Endothelial cell of umbilical vein (primary cell): ENCODE measurements around the gene CLDND2. TPM values are rescaled to one million over a fixed set of nuclear protein-coding genes. Genes with fewer than 3 reads are reported as not detected.

Experiments used
- BruUV-seq: library from RNA; stranded (reverse); fragments of 400-500 nt; replicated peaks from 2 replicates; lab custom pipeline; 2021; lab: Mats Ljungman, UMichigan
- CTCF ChIA-PET: fragments of 300-600, 350-600 bp; sonication (Branson Sonifier 250); formaldehyde crosslinking; loops from one replicate; lab custom pipeline; 2021; ENCODE audit warnings: antibody characterized with exemption, inconsistent platforms; lab: Charles Lee
- POLR2A ChIA-PET: fragments of 300-600, 350-600 bp; sonication (Branson Sonifier 250); formaldehyde crosslinking; loops from one replicate; lab custom pipeline; 2021; ENCODE audit warnings: antibody characterized with exemption, inconsistent platforms; lab: Charles Lee
- DNase-seq: peaks from one replicate; pipeline ENCODE4 v3.0.0-alpha.2; 2011; ENCODE audit warnings: low read depth, low spot score
- FAIRE-seq: peaks from 2 replicates; lab custom pipeline; 2011; peaks lifted over from hg19 to GRCh38; lab: Jason Lieb, UNC
- H2AFZ ChIP-seq: 2 replicates; pipeline ENCODE4 v1.6.0; 2012; ENCODE audit warnings: low read depth, low read length, control low read depth, inconsistent platforms
- H3K27ac ChIP-seq: 2 replicates; pipeline ENCODE4 v1.5.1; 2011; ENCODE audit warnings: low read depth, mild to moderate bottlenecking, control low read depth, low read length, moderate library complexity; ENCODE audit not compliant: insufficient read depth
- H3K27me3 ChIP-seq, 2 experiments: 2 replicates each; pipeline versions ENCODE4 v1.6.0 to v1.6.1; 2011; ENCODE audit warnings: low read length in 2 of 2, mixed read lengths in 1 of 2; ENCODE audit not compliant: control insufficient read depth in 2 of 2, insufficient read depth in 2 of 2
- H3K36me3 ChIP-seq, 2 experiments: 2 replicates in 1 of 2; 3 replicates in 1 of 2; pipeline ENCODE4 v1.5.1; 2011; ENCODE audit warnings: low read length in 2 of 2, mild to moderate bottlenecking in 1 of 2, moderate library complexity in 1 of 2; ENCODE audit not compliant: control insufficient read depth in 2 of 2, insufficient read depth in 2 of 2; ENCODE audit errors: extremely low read depth in 1 of 2
- H3K4me1 ChIP-seq: 3 replicates; pipeline ENCODE4 v1.5.1; 2011; ENCODE audit warnings: mild to moderate bottlenecking, low read length; ENCODE audit not compliant: control insufficient read depth, insufficient read depth; ENCODE audit errors: extremely low read depth
- H3K4me2 ChIP-seq: 2 replicates; pipeline ENCODE4 v1.6.1; 2011; ENCODE audit warnings: low read length, control low read depth, mixed read lengths; ENCODE audit not compliant: insufficient read depth
- H3K4me3 ChIP-seq, 3 experiments: fragments of 200-600 bp in 1 of 3; sonication (generic), shearing (Covaris generic) in 1 of 3; replicated peaks in 1 of 3; 2 replicates each; pipeline ENCODE4 v1.5.1; 2011 to 2016; ENCODE audit warnings: control low read depth in 3 of 3, low read length in 3 of 3, mild to moderate bottlenecking in 2 of 3, inconsistent platforms in 1 of 3, low read depth in 1 of 3, moderate library complexity in 1 of 3; ENCODE audit not compliant: insufficient read depth in 1 of 3
- H3K79me2 ChIP-seq: 2 replicates; pipeline ENCODE4 v1.6.0; 2012; ENCODE audit warnings: low read length, inconsistent platforms; ENCODE audit not compliant: control insufficient read depth, insufficient read depth
- H3K9ac ChIP-seq: replicated peaks from 2 replicates; pipeline ENCODE3; 2011; ENCODE audit warnings: low read length, control low read depth; ENCODE audit not compliant: insufficient read depth; ENCODE audit errors: extremely low read depth
- H3K9me1 ChIP-seq: replicated peaks from 3 replicates; pipeline ENCODE4 v1.6.0; 2011; ENCODE audit warnings: mild to moderate bottlenecking, low read length; ENCODE audit not compliant: control insufficient read depth, insufficient read depth; ENCODE audit errors: extremely low read depth
- H3K9me3 ChIP-seq: replicated peaks from 2 replicates; pipeline ENCODE4 v1.5.1; 2012; ENCODE audit warnings: low read length, inconsistent platforms; ENCODE audit not compliant: control insufficient read depth, insufficient read depth
- H4K20me1 ChIP-seq: replicated peaks from 2 replicates; pipeline ENCODE3; 2011; ENCODE audit warnings: mild to moderate bottlenecking, low read length; ENCODE audit not compliant: control insufficient read depth, insufficient read depth; ENCODE audit errors: extremely low read depth
- CTCF ChIP-seq, 2 donors: IDR thresholded peaks; 1 replicate in 1 of 2; 2 replicates in 1 of 2; pipeline ENCODE4 v1.5.1; 2011; ENCODE audit warnings: low read length in 2 of 2, mild to moderate bottlenecking in 2 of 2, moderate library complexity in 2 of 2, control low read depth in 1 of 2, inconsistent platforms in 1 of 2, low read depth in 1 of 2; ENCODE audit not compliant: insufficient read depth in 1 of 2; ENCODE audit errors: extremely low read depth in 1 of 2
- EZH2 ChIP-seq: IDR thresholded peaks from 2 replicates; pipeline ENCODE4 v1.6.1; 2012; ENCODE audit warnings: borderline replicate concordance, low read depth, mild to moderate bottlenecking, moderate library complexity, low read length, inconsistent platforms; ENCODE audit not compliant: severe bottlenecking
- FOS ChIP-seq: IDR thresholded peaks from 2 replicates; pipeline ENCODE4 v1.6.1; 2011; ENCODE audit warnings: mild to moderate bottlenecking, low read length, moderate library complexity, borderline replicate concordance; ENCODE audit not compliant: insufficient read depth
- GATA2 ChIP-seq: IDR thresholded peaks from 2 replicates; pipeline ENCODE4 v1.7.0; 2011; ENCODE audit warnings: low read depth, mild to moderate bottlenecking, moderate library complexity, mixed read lengths, low read length; ENCODE audit not compliant: insufficient read length, insufficient read depth
- JUN ChIP-seq: IDR thresholded peaks from 2 replicates; pipeline ENCODE4 v1.6.1; 2011; ENCODE audit warnings: borderline replicate concordance, low read depth; ENCODE audit not compliant: insufficient read length, insufficient read depth
- MAX ChIP-seq: IDR thresholded peaks from 2 replicates; pipeline ENCODE4 v1.6.1; 2011; ENCODE audit not compliant: insufficient read depth, insufficient read length
- MYC ChIP-seq: IDR thresholded peaks from one replicate; pipeline ENCODE4 v1.6.1; 2011; ENCODE audit warnings: mild to moderate bottlenecking, low read depth, low read length
- POLR2A ChIP-seq: IDR thresholded peaks from 2 replicates; pipeline ENCODE4 v1.6.1; 2012; ENCODE audit warnings: low read depth, mild to moderate bottlenecking, control low read depth, low read length
- POLR2AphosphoS5 ChIP-seq: IDR thresholded peaks from 2 replicates; pipeline ENCODE4 v1.6.1; 2012; ENCODE audit warnings: low read depth, mild to moderate bottlenecking, control low read depth, low read length, moderate library complexity; ENCODE audit not compliant: insufficient read depth
- dilution Hi-C: fragments of 300-500 bp; cut with MboI; formaldehyde crosslinking; loops from one replicate; pipeline ENCODE4 v1.15.0; 2019; ENCODE audit warnings: low sequenced_read_pairs; ENCODE audit not compliant: extremely low pct_ligation_motif_present
- intact Hi-C: fragments of 100-400 bp; cut with micrococcal nuclease; formaldehyde crosslinking; loops from one replicate; pipeline ENCODE4 v1.10.0; 2022
- polyA plus RNA-seq, 4 experiments: library from polyadenylated mRNA; depleted of rRNA in 3 of 4; stranded (reverse) in 3 of 4; unstranded in 1 of 4; fragments of >200 nt; gene quantifications; 2 replicates each; pipeline versions ENCODE4 v1.2.1 to v1.2.3, GENCODE V29; 2011 to 2012; ENCODE audit warnings: missing spikeins in 1 of 4
- total RNA-seq: library from RNA; stranded (reverse); gene quantifications from 2 replicates; pipeline ENCODE4 v1.2.3, GENCODE V29; 2021

Gene CLDND2
- total and polyA plus RNA-seq, 2 donors (not counting 3 experiments of a cell fraction or from before 2014, with no cell fraction given), result 0.97 TPM; not detected in 1

GRCh38 chr19:51386882-51387520, 18.2 kb upstream of the CLDND2 start:
- Histone ChIP-seq H3K79me2 (no peaks in the 10 kb centered on the region), H3K36me3 (no peaks in the 10 kb centered on the region), H3K9me3 (no peaks in the 10 kb centered on the region), H3K4me2 (no peak overlapping the region), H3K9me1 (no peaks in the 10 kb centered on the region), H3K4me3 (no peak overlapping the region), H3K27ac (no peak overlapping the region), H3K27me3 (no peaks in the 10 kb centered on the region), H3K4me1 (no peaks in the 10 kb centered on the region), H3K9ac (no peak overlapping the region), H4K20me1 (no peaks in the 10 kb centered on the region), H2AFZ (no peak overlapping the region)
- ChIA-PET POLR2A (no interaction called here), CTCF (interaction anchor here (0.6 to 0.8 kb wide), 2 partner anchors 9 to 34 kb away, joined by 3 to 4 read pairs; no protein-coding TSS in a partner anchor)
- no peak for DNase-seq
- BruUV-seq, result no TSS peak
- no peak for FAIRE-seq
- dilution Hi-C loops, result no loop called here
- TF ChIP-seq EZH2, result no peak
- TF ChIP-seq JUN, result no peak
- no peak for TF ChIP-seq FOS
- no peak for TF ChIP-seq GATA2
- no peak for TF ChIP-seq POLR2AphosphoS5
- no peak for TF ChIP-seq MYC
- no peak for TF ChIP-seq POLR2A
- no peak for TF ChIP-seq CTCF (IDR thresholded peaks at IDR 0.05; ENCODE audit: extremely low read depth in 1 of 2, insufficient read depth in 1 of 2, low read depth in 1 of 2, low read length in 2 of 2)
- no peak for TF ChIP-seq MAX
- intact Hi-C loops, result no loop called here
